Right atrium auricular region (tissue), 2 donors: ENCODE measurements around the gene WDR49. TPM values are rescaled to one million over a fixed set of nuclear protein-coding genes. Genes with fewer than 3 reads are reported as not detected.

Source experiments
- DNase-seq: peaks from one replicate; pipeline ENCODE4 v3.0.0-alpha.2; 2019; ENCODE audit warnings: low spot score
- H3K27ac ChIP-seq, 2 donors: fragments of 200-600 bp; sonication (generic); 1 replicate in 1 of 2; 2 replicates in 1 of 2; pipeline ENCODE4 v1.5.1; 2016 to 2019
- H3K27me3 ChIP-seq, 2 donors: fragments of 200-600 bp; sonication (generic); one replicate each; pipeline versions ENCODE4 v1.5.1 to v1.6.0; 2017 to 2019
- H3K36me3 ChIP-seq: fragments of 200-600 bp; sonication (generic); one replicate; pipeline ENCODE4 v1.5.1; 2016
- H3K4me1 ChIP-seq, 2 donors: fragments of 200-600 bp; sonication (generic); one replicate each; pipeline versions ENCODE4 v1.5.1 to v1.6.0; 2017 to 2019
- H3K4me3 ChIP-seq, 2 donors: fragments of 200-600 bp; sonication (generic); 1 replicate in 1 of 2; 2 replicates in 1 of 2; pipeline ENCODE4 v1.5.1; 2017 to 2019; ENCODE audit warnings: mild to moderate bottlenecking in 1 of 2, moderate library complexity in 1 of 2
- H3K9me3 ChIP-seq, 2 donors: fragments of 200-600 bp; sonication (generic); one replicate each; pipeline ENCODE4 v1.5.1; 2019
- CTCF ChIP-seq, 2 donors: fragments of 200-600 bp; sonication (generic); IDR thresholded peaks; one replicate each; pipeline ENCODE4 v1.5.1; 2019; ENCODE audit warnings: antibody characterized with exemption in 2 of 2
- total RNA-seq, 2 donors: library from RNA; depleted of rRNA; stranded (reverse); fragments of >200 nt; gene quantifications; one replicate each; pipeline ENCODE4 v1.1.0, GENCODE V29; 2016

Gene WDR49
- total RNA-seq, 2 donors from 2014 or later: 5.5 to 14.8 TPM

- Histone ChIP-seq H3K4me1 (no peaks in the 10 kb centered on the region), H3K4me3 (no peak overlapping the region), H3K27ac (no peak overlapping the region), H3K9me3 (no peaks in the 10 kb centered on the region), H3K36me3 (no peaks in the 10 kb centered on the region), H3K27me3 (no peaks in the 10 kb centered on the region)
- no peak for DNase-seq
- no peak for TF ChIP-seq CTCF (IDR thresholded peaks at IDR 0.05)
Measured at GRCh38 chr3:167484551-167484950, 169.2 kb downstream of the WDR49 start.

GRCh38 chr3:167483708-167484475 lies 169.8 kb downstream of the WDR49 start:
- DNase-seq: no peak
- Histone ChIP-seq H3K4me1 (no peaks in the 10 kb centered on the region), H3K9me3 (no peaks in the 10 kb centered on the region), H3K27ac (no peak overlapping the region), H3K27me3 (no peaks in the 10 kb centered on the region), H3K36me3 (no peaks in the 10 kb centered on the region), H3K4me3 (no peak overlapping the region)
- TF ChIP-seq CTCF (IDR thresholded peaks at IDR 0.05): no peak

GRCh38 chr3:167481164-167481563 lies 172.6 kb downstream of the WDR49 start:
- Histone ChIP-seq H3K4me1 (no peaks in the 10 kb centered on the region), H3K9me3 (no peaks in the 10 kb centered on the region), H3K36me3 (no peaks in the 10 kb centered on the region), H3K27ac (no peak overlapping the region), H3K27me3 (no peaks in the 10 kb centered on the region), H3K4me3 (no peak overlapping the region)
- no peak for TF ChIP-seq CTCF (IDR thresholded peaks at IDR 0.05)
- no peak for DNase-seq

GRCh38 chr3:167480748-167481147 lies 173.0 kb downstream of the WDR49 start:
- Histone ChIP-seq H3K27me3 (no peaks in the 10 kb centered on the region), H3K27ac (no peak overlapping the region), H3K4me3 (no peak overlapping the region), H3K9me3 (no peaks in the 10 kb centered on the region), H3K4me1 (no peaks in the 10 kb centered on the region), H3K36me3 (no peaks in the 10 kb centered on the region)
- TF ChIP-seq CTCF (IDR thresholded peaks at IDR 0.05): no peak
- no peak for DNase-seq

- no peak for DNase-seq
- Histone ChIP-seq H3K9me3 (no peaks in the 10 kb centered on the region), H3K36me3 (no peaks in the 10 kb centered on the region), H3K4me3 (no peak within 1 kb of the TSS), H3K4me1 (no peaks in the 10 kb centered on the region), H3K27ac (no peak within 1 kb of the TSS), H3K27me3 (no peaks in the 10 kb centered on the region)
- TF ChIP-seq CTCF (IDR thresholded peaks at IDR 0.05): no peak
Measured at GRCh38 chr3:167473863-167474262, 179.9 kb downstream of the WDR49 start, which contains the start of gene SERPINI2. TSS of gene SERPINI2 (minus strand) at chr3:167474042. CDS start at chr3:167471834, 2,208 bp downstream.

GRCh38 chr3:167469381-167469780 lies 184.4 kb downstream of the WDR49 start:
- Histone ChIP-seq H3K4me3 (no peak overlapping the region), H3K27me3 (no peaks in the 10 kb centered on the region), H3K9me3 (no peaks in the 10 kb centered on the region), H3K4me1 (no peaks in the 10 kb centered on the region), H3K36me3 (no peaks in the 10 kb centered on the region), H3K27ac (no peak overlapping the region)
- TF ChIP-seq CTCF (IDR thresholded peaks at IDR 0.05): no peak
- DNase-seq: no peak
